Measurements from ENCODE around the gene ZBTB12. TPM values are rescaled to one million over a fixed set of nuclear protein-coding genes. Genes with fewer than 3 reads are reported as not detected.
A peak's percentile ranks its signal among the peaks of the same experiment; 100 is the strongest.
"Not testable (repeated sequence)": the region's sequence is repeated elsewhere in the genome, so short reads cannot be mapped to it uniquely, and the experiment has no call there.

Gene ZBTB12
- total and polyA plus RNA-seq, 7 donors: 0.83 to 4.3 (median 1.2) TPM

- DNase-seq: no peak
- no peak for TF ChIP-seq EP300 (IDR thresholded peaks at IDR 0.05)
- TF ChIP-seq CTCF (IDR thresholded peaks at IDR 0.05): no peak
- TF ChIP-seq POLR2A (IDR thresholded peaks at IDR 0.05): no peak
- no peak for TF ChIP-seq POLR2AphosphoS5 (IDR thresholded peaks at IDR 0.05)
- Histone ChIP-seq H3K4me1 (no peaks in the 10 kb centered on the region), H3K9me3 (no peaks in the 10 kb centered on the region), H3K36me3 (no peaks in the 10 kb centered on the region), H3K27ac (no peak overlapping the region), H3K4me3 (no peak overlapping the region), H3K27me3 (no peaks in the 10 kb centered on the region)
- WGBS, 2 donors: 90 to 91% methylated on average over 19 of the region's 19 CpGs
- intact Hi-C loops (cut with DNase I): no loop called here
These were observed 31.7 kb upstream of the ZBTB12 start for GRCh38 chr6:31933537-31933936.

- H3K4me1 ChIP-seq; H3K27ac ChIP-seq; DNase-seq; H3K4me3 ChIP-seq; intact Hi-C loops (cut with DNase I); H3K36me3 ChIP-seq; H3K9me3 ChIP-seq; H3K27me3 ChIP-seq: not testable (repeated sequence)
- 92 to 96% methylated on average over 32 of the region's 32 CpGs for whole genome bisulfite sequencing, 2 donors
These were observed 30.3 kb upstream of the ZBTB12 start for GRCh38 chr6:31932137-31932536.

- DNase-seq: no peak
- Histone ChIP-seq H3K36me3 (no peaks in the 10 kb centered on the region), H3K27ac (no peak overlapping the region), H3K9me3 (no peaks in the 10 kb centered on the region), H3K4me1 (no peaks in the 10 kb centered on the region), H3K27me3 (no peaks in the 10 kb centered on the region), H3K4me3 (no peak overlapping the region)
- intact Hi-C loops (cut with DNase I): no loop called here
- TF ChIP-seq POLR2AphosphoS5 (IDR thresholded peaks at IDR 0.05) (no peak), EP300 (IDR thresholded peaks at IDR 0.05) (no peak), POLR2A (IDR thresholded peaks at IDR 0.05) (no peak), CTCF (IDR thresholded peaks at IDR 0.05) (no peak)
- 96 to 97% methylated on average over 1 of the region's 1 CpG for WGBS, 2 donors
These were observed 29.1 kb upstream of the ZBTB12 start for GRCh38 chr6:31930962-31931361.

- Histone ChIP-seq H3K27ac (no peak overlapping the region), H3K27me3 (no peaks in the 10 kb centered on the region), H3K36me3 (no peaks in the 10 kb centered on the region), H3K4me3 (no peak overlapping the region), H3K4me1 (no peaks in the 10 kb centered on the region), H3K9me3 (no peaks in the 10 kb centered on the region)
- intact Hi-C loops (cut with DNase I): no loop called here
- TF ChIP-seq POLR2AphosphoS5 (IDR thresholded peaks at IDR 0.05) (no peak), EP300 (IDR thresholded peaks at IDR 0.05) (no peak), CTCF (IDR thresholded peaks at IDR 0.05) (no peak), POLR2A (IDR thresholded peaks at IDR 0.05) (no peak)
- WGBS, 2 donors: 85 to 88% methylated on average over 9 of the region's 9 CpGs
- no peak for DNase-seq
These were observed 26.7 kb upstream of the ZBTB12 start for GRCh38 chr6:31928672-31928939.

GRCh38 chr6:31927863-31928671 lies 26.2 kb upstream of the ZBTB12 start:
- Histone ChIP-seq H3K9me3 (no peaks in the 10 kb centered on the region), H3K27me3 (no peaks in the 10 kb centered on the region), H3K36me3 (no peaks in the 10 kb centered on the region), H3K4me3 (peak overlapping the region in 3 of 4 donors; percentile 6 to 31 (median 16)), H3K27ac (no peak overlapping the region), H3K4me1 (no peaks in the 10 kb centered on the region)
- intact Hi-C loops (cut with DNase I): no loop called here
- TF ChIP-seq CTCF (IDR thresholded peaks at IDR 0.05) (no peak), POLR2A (IDR thresholded peaks at IDR 0.05) (no peak), EP300 (IDR thresholded peaks at IDR 0.05) (no peak), POLR2AphosphoS5 (IDR thresholded peaks at IDR 0.05) (no peak)
- WGBS, 2 donors: 70 to 78% methylated on average over 11 of the region's 11 CpGs
- DNase-seq: no peak
